Esophagus muscularis mucosa (tissue), 4 donors: ENCODE data around the gene TNKS2.

Experiments
- CTCF ChIP-seq, 3 experiments: fragments of 200-600 bp in 2 of 3; fragments of 450-650 bp in 1 of 3; sonication (generic) in 2 of 3; IDR thresholded peaks; one replicate each; pipeline ENCODE4 v1.5.1; 2017 to 2019; ENCODE audit warnings: antibody characterized with exemption in 3 of 3, mild to moderate bottlenecking in 2 of 3, moderate library complexity in 1 of 3
- EP300 ChIP-seq: sonication (generic); formaldehyde crosslinking; IDR thresholded peaks from one replicate; pipeline ENCODE4 v1.6.1; 2017; ENCODE audit warnings: antibody characterized with exemption
- POLR2A ChIP-seq: fragments of 450-650 bp; IDR thresholded peaks from one replicate; pipeline ENCODE4 v1.6.1; 2017; ENCODE audit warnings: antibody characterized with exemption, moderate library complexity, mild to moderate bottlenecking, low read depth
- POLR2AphosphoS5 ChIP-seq, 2 donors: sonication (generic); formaldehyde crosslinking; IDR thresholded peaks; one replicate each; pipeline ENCODE4 v1.6.1; 2017; ENCODE audit warnings: antibody characterized with exemption in 2 of 2

GRCh38 chr10:91896212-91896756 lies 98.1 kb downstream of the TNKS2 start:
- TF ChIP-seq CTCF (IDR thresholded peaks at IDR 0.05) (no peak), POLR2AphosphoS5 (IDR thresholded peaks at IDR 0.05) (no peak), POLR2A (no peak), EP300 (no peak)
